Gastroesophageal sphincter (tissue), 4 donors: ENCODE measurements around the gene PPCDC. TPM values are rescaled to one million over a fixed set of nuclear protein-coding genes. Genes with fewer than 3 reads are reported as not detected.

ENCODE experiments used
- ATAC-seq: fragments of 150-250 bp; one replicate; pipeline ENCODE4 v1.9.1; 2016; ENCODE audit warnings: mild to moderate bottlenecking, moderate library complexity
- H3K27ac ChIP-seq, 4 donors: fragments of 200-600 bp; sonication (generic) in 3 of 4; 1 replicate in 3 of 4; 2 replicates in 1 of 4; pipeline ENCODE4 v1.5.1; 2016 to 2019
- H3K27me3 ChIP-seq: fragments of 200-600 bp; sonication (generic); one replicate; pipeline ENCODE4 v1.5.1; 2019
- H3K36me3 ChIP-seq, 2 donors: fragments of 200-600 bp; sonication (generic); one replicate each; pipeline ENCODE4 v1.5.1; 2019; ENCODE audit warnings: control low read depth in 1 of 2
- H3K4me1 ChIP-seq, 3 donors: fragments of 200-600 bp; sonication (generic); 1 replicate in 2 of 3; 2 replicates in 1 of 3; pipeline ENCODE4 v1.5.1; 2016 to 2019; ENCODE audit warnings: control low read depth in 2 of 3
- H3K4me3 ChIP-seq, 2 donors: fragments of 200-600 bp; sonication (generic); one replicate each; pipeline ENCODE4 v1.5.1; 2019; ENCODE audit warnings: mild to moderate bottlenecking in 1 of 2, moderate library complexity in 1 of 2
- H3K9me3 ChIP-seq, 3 donors: fragments of 200-600 bp; sonication (generic); one replicate each; pipeline ENCODE4 v1.5.1; 2017 to 2019; ENCODE audit warnings: control low read depth in 2 of 3
- EP300 ChIP-seq: sonication (generic); formaldehyde crosslinking; IDR thresholded peaks from one replicate; pipeline ENCODE4 v1.6.1; 2017; ENCODE audit warnings: antibody characterized with exemption, mild to moderate bottlenecking
- POLR2A ChIP-seq, 2 donors: fragments of 450-650 bp; IDR thresholded peaks; one replicate each; pipeline ENCODE4 v1.6.1; 2017; ENCODE audit warnings: antibody characterized with exemption in 2 of 2, mild to moderate bottlenecking in 2 of 2, moderate library complexity in 1 of 2
- POLR2AphosphoS5 ChIP-seq: sonication (generic); formaldehyde crosslinking; IDR thresholded peaks from one replicate; pipeline ENCODE4 v1.6.1; 2017; ENCODE audit warnings: antibody characterized with exemption
- WGBS, 2 donors: methylation state at CpG; one replicate each; pipeline ENCODE4 v1.1.5; 2018; ENCODE audit warnings: low coverage in 1 of 2; 5-methylcytosine and 5-hydroxymethylcytosine counted together
- total RNA-seq, 4 donors: library from RNA; depleted of rRNA; stranded (reverse); fragments of >200 nt; gene quantifications; one replicate each; pipeline ENCODE4 v1.1.0, GENCODE V29; 2016
- TF ChIP-seq, protein P1 (sequence below), 4 experiments: fragments of 200-600 bp in 2 of 4; fragments of 450-650 bp in 2 of 4; sonication (generic) in 1 of 4; IDR thresholded peaks; one replicate each; pipeline ENCODE4 v1.5.1; 2017 to 2019; ENCODE audit warnings: antibody characterized with exemption in 4 of 4, mild to moderate bottlenecking in 2 of 4, moderate library complexity in 2 of 4

The PPCDC gene
- total RNA-seq, 4 donors from 2014 or later, result 7.8 to 14.2 (median 12.9) TPM

- no peak for TF ChIP-seq POLR2A (IDR thresholded peaks at IDR 0.05)
- no peak for TF ChIP-seq POLR2AphosphoS5
- TF ChIP-seq, protein P1, sequence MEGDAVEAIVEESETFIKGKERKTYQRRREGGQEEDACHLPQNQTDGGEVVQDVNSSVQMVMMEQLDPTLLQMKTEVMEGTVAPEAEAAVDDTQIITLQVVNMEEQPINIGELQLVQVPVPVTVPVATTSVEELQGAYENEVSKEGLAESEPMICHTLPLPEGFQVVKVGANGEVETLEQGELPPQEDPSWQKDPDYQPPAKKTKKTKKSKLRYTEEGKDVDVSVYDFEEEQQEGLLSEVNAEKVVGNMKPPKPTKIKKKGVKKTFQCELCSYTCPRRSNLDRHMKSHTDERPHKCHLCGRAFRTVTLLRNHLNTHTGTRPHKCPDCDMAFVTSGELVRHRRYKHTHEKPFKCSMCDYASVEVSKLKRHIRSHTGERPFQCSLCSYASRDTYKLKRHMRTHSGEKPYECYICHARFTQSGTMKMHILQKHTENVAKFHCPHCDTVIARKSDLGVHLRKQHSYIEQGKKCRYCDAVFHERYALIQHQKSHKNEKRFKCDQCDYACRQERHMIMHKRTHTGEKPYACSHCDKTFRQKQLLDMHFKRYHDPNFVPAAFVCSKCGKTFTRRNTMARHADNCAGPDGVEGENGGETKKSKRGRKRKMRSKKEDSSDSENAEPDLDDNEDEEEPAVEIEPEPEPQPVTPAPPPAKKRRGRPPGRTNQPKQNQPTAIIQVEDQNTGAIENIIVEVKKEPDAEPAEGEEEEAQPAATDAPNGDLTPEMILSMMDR (IDR thresholded peaks at IDR 0.05), result no peak
- TF ChIP-seq EP300, result no peak
- H3K4me1 ChIP-seq, result peaks cover 0 to 4% (median 0%) of the 10 kb centered on the region in 3 donors
- H3K27me3 ChIP-seq, result no peaks in the 10 kb centered on the region
- 60% methylated on average over 3 of the region's 3 CpGs; no CpG with 5 or more reads in 1 of the 2 donors for WGBS, 2 donors
- no peak overlapping the region for H3K27ac ChIP-seq
- H3K9me3 ChIP-seq, result peaks cover 0 to 13% (median 0%) of the 10 kb centered on the region in 3 donors
- no peak for ATAC-seq
- H3K4me3 ChIP-seq, result no peak overlapping the region
- no peaks in the 10 kb centered on the region for H3K36me3 ChIP-seq
Measured at GRCh38 chr15:75067123-75067830, 43.9 kb downstream of the PPCDC start.

GRCh38 chr15:75068748-75069147 lies 45.4 kb downstream of the PPCDC start:
- peaks cover 0 to 13% (median 0%) of the 10 kb centered on the region in 3 donors for H3K9me3 ChIP-seq
- H3K27me3 ChIP-seq, result no peaks in the 10 kb centered on the region
- no peak for ATAC-seq
- no peaks in the 10 kb centered on the region for H3K36me3 ChIP-seq
- TF ChIP-seq EP300 (no peak), POLR2A (IDR thresholded peaks at IDR 0.05) (no peak), POLR2AphosphoS5 (no peak)
- TF ChIP-seq, protein P1 (IDR thresholded peaks at IDR 0.05), result no peak
- no peak overlapping the region for H3K27ac ChIP-seq
- H3K4me1 ChIP-seq, result peaks cover 0 to 4% (median 0%) of the 10 kb centered on the region in 3 donors
- H3K4me3 ChIP-seq, result no peak overlapping the region

GRCh38 chr15:75069301-75069925 lies 46.0 kb downstream of the PPCDC start:
- WGBS, 2 donors, result 48 to 71% methylated on average over 3 to 6 of the region's 8 CpGs
- Histone ChIP-seq H3K27ac (no peak overlapping the region), H3K9me3 (peaks cover 0 to 13% (median 0%) of the 10 kb centered on the region in 3 donors), H3K27me3 (no peaks in the 10 kb centered on the region), H3K4me1 (peaks cover 0 to 3% (median 0%) of the 10 kb centered on the region in 3 donors), H3K36me3 (no peaks in the 10 kb centered on the region), H3K4me3 (no peak overlapping the region)
- TF ChIP-seq POLR2AphosphoS5, result no peak
- TF ChIP-seq POLR2A (IDR thresholded peaks at IDR 0.05), result no peak
- TF ChIP-seq, protein P1 (IDR thresholded peaks at IDR 0.05), result no peak
- TF ChIP-seq EP300, result no peak
- no peak for ATAC-seq

DNA sequence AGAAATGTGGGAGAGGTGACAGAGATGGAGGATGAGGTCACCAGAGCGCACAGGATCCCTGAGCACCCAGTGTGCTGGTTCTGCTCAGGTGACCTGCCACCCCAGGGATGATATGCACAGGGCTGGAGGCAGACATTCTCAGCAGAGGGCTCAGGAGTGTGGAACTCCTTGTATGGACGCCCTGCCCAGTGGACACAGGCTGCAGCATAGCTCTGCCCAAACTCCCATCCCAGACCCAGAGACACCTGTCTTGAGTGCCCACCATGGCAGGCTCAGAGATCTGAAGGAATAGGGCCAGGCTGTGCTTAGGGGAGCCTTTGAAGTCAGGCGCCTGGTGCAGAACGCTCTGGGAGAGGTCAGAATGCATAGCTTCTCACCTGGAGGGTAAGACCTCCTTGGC lies 47.3 kb downstream of the PPCDC start:
- Histone ChIP-seq H3K4me1 (no peaks in the 10 kb centered on the region), H3K9me3 (peaks cover 0 to 20% (median 0%) of the 10 kb centered on the region in 3 donors), H3K4me3 (no peak overlapping the region), H3K27me3 (no peaks in the 10 kb centered on the region), H3K36me3 (no peaks in the 10 kb centered on the region), H3K27ac (no peak overlapping the region)
- TF ChIP-seq, protein P1 (IDR thresholded peaks at IDR 0.05), result no peak
- no peak for TF ChIP-seq POLR2A (IDR thresholded peaks at IDR 0.05)
- TF ChIP-seq POLR2AphosphoS5, result no peak
- TF ChIP-seq EP300, result no peak
- no CpG with 5 or more reads among the region's 4 CpGs for WGBS, 2 donors
- no peak for ATAC-seq

- Histone ChIP-seq H3K4me1 (no peaks in the 10 kb centered on the region), H3K4me3 (no peak overlapping the region), H3K9me3 (peaks cover 0 to 18% (median 0%) of the 10 kb centered on the region in 3 donors), H3K36me3 (no peaks in the 10 kb centered on the region), H3K27ac (no peak overlapping the region), H3K27me3 (no peaks in the 10 kb centered on the region)
- 56 to 95% methylated on average over 3 of the region's 3 CpGs for WGBS, 2 donors
- no peak for TF ChIP-seq EP300
- TF ChIP-seq, protein P1 (IDR thresholded peaks at IDR 0.05), result no peak
- no peak for TF ChIP-seq POLR2AphosphoS5
- no peak for TF ChIP-seq POLR2A (IDR thresholded peaks at IDR 0.05)
- peak; percentile 36 for ATAC-seq
Measured at GRCh38 chr15:75073197-75073596, 49.8 kb downstream of the PPCDC start.
